NCI-H146 treated with DMSO at 0.1 percent for 48 hours (cell line): Measurements from ENCODE around the gene CAMK1D.
"Not testable (repeated sequence)": the region's sequence is repeated elsewhere in the genome, so short reads cannot be mapped to it uniquely, and the experiment has no call there.

Source experiments
- DNase-seq: peaks from one replicate; lab custom pipeline; 2025; ENCODE audit not compliant: unreplicated experiment; lab: John Stamatoyannopoulos, UW

The CAMK1D gene

GRCh38 chr10:12835709-12836108, 486.4 kb downstream of the CAMK1D start:
- no peak for DNase-seq

DNA sequence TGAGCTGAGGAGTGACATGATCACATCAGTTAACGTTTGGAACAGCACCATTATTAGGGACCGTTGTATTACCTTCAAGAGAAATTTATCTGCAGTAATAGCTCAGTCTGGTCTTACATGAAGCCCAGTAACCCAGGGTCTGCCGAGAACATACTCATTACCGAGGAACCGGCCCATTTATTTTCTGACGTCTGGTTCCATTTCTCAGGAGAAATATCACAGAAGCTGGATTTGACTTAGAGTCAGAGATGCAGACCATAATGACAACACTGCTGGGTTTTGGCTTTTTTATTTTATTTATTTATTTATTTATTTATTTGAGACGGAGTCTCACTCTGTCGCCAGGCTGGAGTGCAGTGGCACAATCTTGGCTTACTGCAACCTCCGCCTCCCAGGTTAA, 489.0 kb downstream of the CAMK1D start:
- DNase-seq, result no peak

DNA sequence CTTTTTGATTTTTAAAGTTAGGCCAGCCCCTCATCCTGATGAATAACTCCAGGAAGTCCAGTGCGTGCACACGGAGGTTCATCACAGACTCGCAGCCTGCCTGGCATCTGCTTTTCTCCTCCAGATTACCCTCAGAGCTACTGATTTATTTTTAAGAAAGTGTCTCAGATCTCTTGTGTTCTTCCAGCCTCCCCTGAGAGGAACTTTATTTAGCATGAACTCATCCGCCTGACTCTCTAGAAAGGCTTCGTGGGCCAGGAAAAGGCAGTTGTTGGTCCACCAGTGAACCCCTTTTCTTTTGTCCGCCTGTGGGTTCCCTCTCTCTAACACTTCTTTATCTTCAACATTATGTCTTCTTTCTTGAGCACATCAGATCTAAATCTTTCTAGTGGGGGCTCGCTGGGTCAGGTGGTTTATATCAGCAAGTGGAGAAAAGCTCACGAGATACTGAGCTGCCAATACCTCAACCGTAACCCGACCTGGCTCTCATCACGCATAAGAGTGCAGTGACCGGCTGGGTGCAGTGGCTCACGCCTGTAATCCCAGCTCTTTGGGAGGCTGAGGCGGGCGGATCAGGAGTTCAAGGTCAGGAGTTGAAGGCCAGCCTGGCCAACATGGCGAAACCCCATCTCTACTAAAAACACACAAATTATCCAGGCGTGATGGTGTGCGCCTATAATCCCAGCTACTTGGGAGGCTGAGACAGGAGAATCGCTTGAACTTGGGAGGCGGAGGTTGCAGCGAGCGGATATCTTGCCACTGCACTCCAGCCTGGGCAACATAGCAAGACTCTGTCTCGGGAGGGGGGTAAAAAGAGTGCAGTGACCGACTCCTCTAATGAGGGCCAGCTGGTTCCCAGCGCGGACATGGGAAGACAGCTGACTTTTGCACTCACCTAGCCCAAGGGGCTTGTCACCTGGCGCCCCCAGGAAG, 489.9 kb downstream of the CAMK1D start:
- DNase-seq, result no peak

- DNase-seq, result peak; percentile 45
Observed at GRCh38 chr10:12839941-12840611, 490.7 kb downstream of the CAMK1D start.

GRCh38 chr10:12841426-12841825, 492.1 kb downstream of the CAMK1D start:
- DNase-seq, result no peak

DNA sequence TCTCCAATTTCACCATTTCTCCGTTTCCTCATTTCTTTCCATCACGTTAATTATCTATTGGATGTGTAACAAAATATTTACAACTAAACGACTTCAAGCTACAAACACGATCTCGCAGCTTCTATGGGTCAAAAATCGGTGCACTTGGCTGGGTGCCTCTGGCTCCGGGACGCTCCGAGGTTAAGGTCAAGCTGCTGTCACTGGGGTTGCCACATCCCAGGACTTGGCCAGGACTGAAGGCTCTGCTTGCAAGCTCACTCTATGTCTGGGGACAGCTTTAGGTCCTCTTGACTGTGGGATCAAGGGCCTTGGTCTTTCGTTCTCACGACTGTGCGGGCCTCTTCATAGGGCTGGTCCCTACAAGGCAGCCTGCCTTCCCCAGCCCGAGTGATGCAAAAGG, 492.5 kb downstream of the CAMK1D start:
- DNase-seq, result no peak

GRCh38 chr10:12842310-12842709, 493.0 kb downstream of the CAMK1D start:
- DNase-seq, result no peak

DNA sequence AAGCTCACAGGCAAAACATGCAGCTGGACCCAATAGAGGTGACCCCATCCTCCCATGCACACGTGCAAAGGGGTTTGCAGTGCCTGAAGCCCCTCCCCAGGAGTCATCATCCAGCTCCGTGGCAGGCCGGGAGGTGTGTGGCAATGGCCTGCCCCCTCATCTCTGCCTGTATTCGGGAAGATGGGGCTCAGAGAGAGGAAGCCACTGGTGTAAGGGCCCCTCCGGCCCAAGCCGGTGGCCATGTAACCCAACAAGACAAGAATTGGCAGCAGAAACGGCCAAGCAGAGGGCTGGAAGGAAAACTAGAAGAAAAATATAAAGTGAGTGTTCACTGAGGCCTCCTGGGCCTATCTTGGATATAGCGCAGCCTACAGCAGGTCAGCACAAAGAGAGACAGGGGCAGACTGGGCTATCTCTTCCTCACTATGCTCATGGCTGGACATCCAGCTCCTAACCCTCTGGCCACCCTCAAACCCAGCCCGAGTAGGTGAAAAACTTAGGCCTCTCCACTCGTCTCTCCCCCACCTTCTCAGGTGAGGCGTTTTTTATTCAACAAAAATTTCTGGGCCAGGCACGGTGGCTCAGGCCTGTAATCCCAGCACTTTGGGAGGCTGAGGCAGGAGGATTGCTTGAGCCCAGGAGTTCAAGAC, 494.1 kb downstream of the CAMK1D start:
- DNase-seq, result no peak

DNA sequence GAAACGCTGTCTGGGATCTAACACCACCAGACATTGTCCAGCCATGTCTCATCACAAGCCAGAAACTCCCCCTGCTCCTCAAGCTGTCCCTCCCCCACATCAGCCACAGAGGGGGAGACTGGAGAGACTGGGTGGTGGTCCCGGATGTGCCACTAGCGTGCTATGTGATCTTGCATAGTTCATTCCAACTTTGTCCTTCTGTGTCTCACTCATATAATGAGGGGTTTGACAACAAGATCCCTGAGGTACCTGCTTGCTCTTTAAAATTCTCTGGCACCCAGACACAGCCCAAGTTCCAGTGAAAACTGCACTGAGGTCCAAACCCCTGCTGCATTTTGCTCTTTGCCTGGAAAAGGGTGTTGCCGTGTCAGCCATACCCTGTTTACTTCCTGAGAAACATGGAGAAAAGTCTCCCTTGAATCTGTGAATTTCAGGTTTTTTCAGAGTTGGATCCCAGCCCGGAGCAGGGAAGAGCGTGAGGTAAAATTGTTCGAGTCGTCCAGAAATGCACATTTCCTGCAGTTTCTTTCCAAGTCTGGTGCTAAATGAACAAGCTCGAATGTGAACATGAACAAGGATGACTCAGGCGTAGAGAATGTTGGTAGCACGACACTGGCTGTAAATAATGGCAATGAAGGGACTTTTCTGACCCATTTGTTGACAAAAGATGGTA, 495.6 kb downstream of the CAMK1D start:
- DNase-seq, result no peak

- no peak for DNase-seq
Observed at GRCh38 chr10:12846718-12847117, 497.4 kb downstream of the CAMK1D start.

DNA sequence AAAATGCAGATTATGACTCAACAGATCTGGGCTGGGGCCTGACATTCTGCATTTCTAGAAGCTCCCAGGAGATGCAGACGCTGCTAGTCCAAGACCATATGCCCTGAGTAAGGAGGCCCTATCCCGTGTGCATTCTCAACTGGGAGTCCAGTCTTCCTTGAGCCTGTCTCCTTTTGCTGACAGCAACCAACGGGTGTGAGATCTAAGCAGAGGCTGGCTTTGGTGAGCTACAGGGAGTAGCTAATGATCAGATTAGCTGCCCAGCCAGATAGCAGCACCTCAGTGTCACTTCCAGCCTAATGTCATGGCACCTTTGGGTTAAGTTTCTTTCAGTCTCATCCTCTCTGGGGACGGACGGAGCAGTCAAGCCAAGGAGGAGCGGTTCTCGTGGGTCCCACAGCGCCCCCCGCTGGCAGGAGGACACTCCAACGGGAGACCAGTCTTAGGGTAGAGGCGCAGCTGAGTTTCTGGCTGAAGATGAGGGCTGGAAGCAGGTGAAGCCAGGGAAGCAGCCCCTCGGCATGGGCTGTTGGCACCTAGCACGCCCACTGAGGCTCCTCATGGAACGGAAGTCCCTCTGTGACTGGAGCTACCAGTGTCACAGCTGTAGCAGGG, 498.1 kb downstream of the CAMK1D start:
- DNase-seq, result no peak

GRCh38 chr10:12848439-12849173, 499.3 kb downstream of the CAMK1D start:
- DNase-seq, result no peak

DNA sequence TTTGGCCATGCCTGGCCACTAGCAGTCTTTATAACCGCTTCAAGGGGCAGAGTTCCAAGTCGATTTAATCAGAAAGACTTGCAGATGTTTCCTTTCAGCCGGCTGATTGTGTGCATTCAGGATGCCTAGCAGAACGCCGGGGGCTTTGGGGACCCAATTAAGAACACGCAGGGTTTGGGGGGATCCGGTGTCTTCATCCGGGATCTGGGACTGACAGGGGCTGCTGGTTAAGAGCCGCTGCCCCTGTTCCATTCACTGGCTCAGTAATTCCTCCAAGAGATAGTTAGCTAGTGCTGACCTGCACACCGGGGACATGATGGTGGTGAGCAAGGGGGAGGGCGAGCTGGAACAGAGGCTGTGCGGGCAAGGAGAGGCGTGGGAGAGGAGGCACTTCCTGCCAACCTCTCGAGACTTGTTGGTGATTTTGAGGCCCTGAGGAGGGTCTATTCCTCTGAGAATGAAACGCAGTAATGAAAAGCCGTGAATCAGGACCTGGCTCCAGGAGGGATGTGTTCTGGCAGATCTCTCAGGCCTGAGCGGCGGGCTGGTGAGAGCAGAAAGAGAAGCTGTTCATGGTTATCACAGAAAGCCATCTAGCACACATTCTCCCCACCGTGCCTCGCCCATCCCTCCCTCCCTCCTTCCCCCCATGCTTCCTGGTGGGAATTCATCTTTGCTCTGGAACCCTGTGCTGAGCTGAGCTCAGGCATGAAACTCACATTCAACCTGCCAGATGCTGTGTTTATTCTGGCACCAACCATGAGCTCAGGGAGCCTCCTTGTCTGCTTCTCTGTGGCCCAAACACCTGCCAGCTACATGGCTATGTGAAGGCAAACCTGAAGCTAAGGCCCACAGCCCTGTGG, 500.2 kb downstream of the CAMK1D start:
- DNase-seq, result no peak

DNA sequence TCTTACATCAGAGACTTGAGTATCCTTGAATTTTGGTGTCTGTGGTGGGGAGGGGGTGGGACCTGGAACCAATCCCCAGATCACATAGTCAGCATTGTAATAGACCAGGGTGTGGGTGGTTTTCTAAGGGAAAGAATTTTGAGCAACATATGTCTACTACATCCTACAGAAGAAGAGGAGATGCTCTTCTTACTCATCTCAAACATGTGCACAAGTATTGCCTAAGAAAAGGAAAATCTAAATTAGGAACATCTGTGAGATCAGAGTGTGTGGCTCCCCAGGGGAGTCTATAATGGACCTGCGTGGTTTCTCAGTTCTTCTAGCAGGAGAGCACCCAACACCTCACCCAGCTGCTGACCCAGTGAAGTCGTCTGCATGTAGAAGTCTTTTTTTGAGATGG, 503.3 kb downstream of the CAMK1D start:
- no peak for DNase-seq

GRCh38 chr10:12854988-12855387, 505.6 kb downstream of the CAMK1D start:
- DNase-seq, result no peak

GRCh38 chr10:12862459-12862858, 513.1 kb downstream of the CAMK1D start:
- DNase-seq, result no peak

GRCh38 chr10:12865515-12865914, 516.2 kb downstream of the CAMK1D start:
- DNase-seq, result not testable (repeated sequence)

- no peak for DNase-seq
Observed at GRCh38 chr10:12868229-12868628, 518.9 kb downstream of the CAMK1D start.

- DNase-seq, result no peak
Observed at GRCh38 chr10:12869427-12869826, 520.1 kb downstream of the CAMK1D start.
